Karpas-422 (cell line): ENCODE data around the gene RIPOR3. TPM values are rescaled to one million over a fixed set of nuclear protein-coding genes. Genes with fewer than 3 reads are reported as not detected.

Source experiments
- DNase-seq: peaks from one replicate; pipeline ENCODE4 v3.0.0-alpha.2; 2015
- H2AFZ ChIP-seq: fragments of 200-600 bp; sonication (generic); 2 replicates; pipeline ENCODE4 v1.6.1; 2014; ENCODE audit warnings: antibody characterized with exemption, low read length, mixed read lengths
- H3K27ac ChIP-seq: fragments of 200-600 bp; sonication (generic); 2 replicates; pipeline ENCODE4 v1.5.1; 2014; ENCODE audit warnings: mild to moderate bottlenecking, low read length, moderate library complexity
- H3K27me3 ChIP-seq: fragments of 200-600 bp; sonication (generic); 2 replicates; pipeline ENCODE4 v1.6.1; 2014; ENCODE audit warnings: low read length, mixed read lengths
- H3K36me3 ChIP-seq: fragments of 200-600 bp; sonication (generic); 2 replicates; pipeline ENCODE4 v1.6.1; 2014; ENCODE audit warnings: low read length, mixed read lengths; ENCODE audit not compliant: insufficient read depth
- H3K4me1 ChIP-seq: fragments of 200-600 bp; sonication (generic); 2 replicates; pipeline ENCODE4 v1.6.1; 2014; ENCODE audit warnings: mild to moderate bottlenecking, low read length, mixed read lengths
- H3K4me2 ChIP-seq: fragments of 200-600 bp; sonication (generic); 2 replicates; pipeline ENCODE4 v1.6.1; 2014; ENCODE audit warnings: low read length, low read depth, mild to moderate bottlenecking; ENCODE audit not compliant: poor library complexity, severe bottlenecking
- H3K4me3 ChIP-seq: fragments of 200-600 bp; sonication (generic); 2 replicates; pipeline ENCODE4 v1.5.1; 2014; ENCODE audit warnings: mild to moderate bottlenecking, antibody characterized with exemption, low read length, mixed read lengths
- H3K79me2 ChIP-seq: fragments of 200-600 bp; sonication (generic); 2 replicates; pipeline ENCODE4 v1.6.1; 2014; ENCODE audit warnings: mild to moderate bottlenecking, low read length, mixed read lengths
- H3K9ac ChIP-seq: fragments of 200-600 bp; sonication (generic); 2 replicates; pipeline ENCODE4 v1.6.0; 2014; ENCODE audit warnings: low read length
- H3K9me2 ChIP-seq: fragments of 200-600 bp; sonication (generic), shearing (Covaris generic); replicated peaks from 2 replicates; pipeline ENCODE4 v1.6.0; 2014; ENCODE audit warnings: mild to moderate bottlenecking, low read length, moderate library complexity; ENCODE audit not compliant: insufficient read depth
- H3K9me3 ChIP-seq: fragments of 300-700, 200-600 bp; sonication (generic); 2 replicates; pipeline ENCODE4 v1.6.1; 2014; ENCODE audit warnings: low read length, mixed read lengths
- H4K20me1 ChIP-seq: fragments of 200-600 bp; sonication (generic); 2 replicates; pipeline ENCODE4 v1.6.1; 2014; ENCODE audit warnings: mild to moderate bottlenecking, antibody characterized with exemption, low read length, low read depth; ENCODE audit not compliant: insufficient read depth
- total RNA-seq: library from RNA; depleted of rRNA; stranded (reverse); fragments of >200 nt; shearing (Covaris generic); gene quantifications from 2 replicates; pipeline ENCODE4 v1.2.3, GENCODE V29; 2014; ENCODE audit warnings: low replicate concordance

The RIPOR3 gene
- total RNA-seq, 1 experiment from 2014 or later: not detected

DNA sequence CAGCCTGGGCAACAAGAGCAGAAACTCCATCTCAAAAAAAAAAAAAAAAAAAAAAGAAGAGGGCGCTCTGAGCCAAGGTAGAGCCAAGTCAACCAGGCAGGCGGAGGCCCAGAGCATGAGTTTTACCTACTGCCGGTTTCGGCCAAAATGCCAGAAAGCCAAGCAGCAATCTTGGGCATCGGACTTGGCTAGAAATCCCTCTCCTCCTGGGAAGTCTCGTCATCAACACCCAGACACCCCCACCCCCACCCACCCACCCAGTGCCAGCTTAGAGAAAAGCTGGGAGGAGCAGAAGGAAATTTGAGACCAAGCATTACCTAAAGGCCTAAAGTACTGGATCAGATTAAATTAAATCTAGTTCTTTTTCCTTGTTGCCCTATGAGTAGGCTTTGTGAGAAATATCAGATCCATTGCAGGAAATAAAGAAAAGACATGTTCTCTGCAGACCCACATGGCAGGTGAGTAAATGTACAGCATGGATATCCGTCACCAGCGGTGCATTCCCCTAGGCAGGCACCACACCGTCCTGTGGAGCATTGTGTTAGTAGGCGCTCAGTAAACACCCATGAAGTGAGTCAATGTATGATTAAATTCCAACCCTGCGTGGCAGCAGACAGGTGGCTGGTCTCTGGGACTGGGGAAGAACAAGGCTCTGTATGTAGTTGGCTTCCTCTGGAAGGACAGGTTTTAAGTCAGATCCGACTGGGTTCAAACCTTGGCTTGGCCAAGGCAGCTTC is 21.0 kb downstream of the RIPOR3 start:
- DNase-seq: no peak
- no peaks in the 10 kb centered on the region for H3K27me3 ChIP-seq
- H3K9ac ChIP-seq: no peak overlapping the region
- no peak overlapping the region for H3K4me2 ChIP-seq
- H4K20me1 ChIP-seq: 0 out of 2 replicates have a peak, but pooled peaks cover 4% of the 10 kb centered on the region
- H3K4me3 ChIP-seq: no peak overlapping the region
- no peaks in the 10 kb centered on the region for H3K79me2 ChIP-seq
- no peaks in the 10 kb centered on the region for H3K9me2 ChIP-seq
- H3K9me3 ChIP-seq: no peaks in the 10 kb centered on the region
- H3K4me1 ChIP-seq: no peaks in the 10 kb centered on the region
- H3K27ac ChIP-seq: no peak overlapping the region
- H3K36me3 ChIP-seq: no peaks in the 10 kb centered on the region
- no peak overlapping the region for H2AFZ ChIP-seq

DNA sequence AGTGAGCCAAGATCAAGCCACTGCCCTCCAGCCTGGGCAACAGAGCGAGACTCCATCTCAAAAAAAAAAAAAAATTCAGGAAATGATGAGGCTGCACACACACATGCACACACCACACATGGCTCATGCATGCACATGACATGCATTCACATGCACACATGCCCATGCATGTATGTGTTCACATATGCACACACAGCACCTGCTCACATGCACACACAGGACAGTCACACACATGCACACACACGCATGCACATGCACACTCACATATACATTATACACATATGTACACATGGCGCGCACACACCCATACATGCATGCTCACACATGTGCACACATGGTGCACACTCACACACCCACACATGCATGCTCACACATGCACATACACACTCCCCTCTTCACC is 22.5 kb downstream of the RIPOR3 start:
- Histone ChIP-seq H3K27ac (no peak overlapping the region), H4K20me1 (0 out of 2 replicates have a peak, but pooled peaks cover 4% of the 10 kb centered on the region), H3K4me2 (no peak overlapping the region), H3K9me3 (no peaks in the 10 kb centered on the region), H2AFZ (no peak overlapping the region), H3K9ac (no peak overlapping the region), H3K79me2 (no peaks in the 10 kb centered on the region), H3K36me3 (no peaks in the 10 kb centered on the region), H3K4me3 (no peak overlapping the region), H3K27me3 (no peaks in the 10 kb centered on the region), H3K4me1 (no peaks in the 10 kb centered on the region), H3K9me2 (no peaks in the 10 kb centered on the region)
- DNase-seq: no peak

GRCh38 chr20:50668326-50668725 is 23.0 kb downstream of the RIPOR3 start:
- Histone ChIP-seq H2AFZ (no peak overlapping the region), H4K20me1 (0 out of 2 replicates have a peak, but pooled peaks cover 4% of the 10 kb centered on the region), H3K79me2 (no peaks in the 10 kb centered on the region), H3K9me2 (no peaks in the 10 kb centered on the region), H3K27ac (no peak overlapping the region), H3K4me2 (no peak overlapping the region), H3K27me3 (no peaks in the 10 kb centered on the region), H3K9me3 (no peaks in the 10 kb centered on the region), H3K9ac (no peak overlapping the region), H3K36me3 (no peaks in the 10 kb centered on the region), H3K4me1 (no peaks in the 10 kb centered on the region), H3K4me3 (no peak overlapping the region)
- DNase-seq: no peak

DNA sequence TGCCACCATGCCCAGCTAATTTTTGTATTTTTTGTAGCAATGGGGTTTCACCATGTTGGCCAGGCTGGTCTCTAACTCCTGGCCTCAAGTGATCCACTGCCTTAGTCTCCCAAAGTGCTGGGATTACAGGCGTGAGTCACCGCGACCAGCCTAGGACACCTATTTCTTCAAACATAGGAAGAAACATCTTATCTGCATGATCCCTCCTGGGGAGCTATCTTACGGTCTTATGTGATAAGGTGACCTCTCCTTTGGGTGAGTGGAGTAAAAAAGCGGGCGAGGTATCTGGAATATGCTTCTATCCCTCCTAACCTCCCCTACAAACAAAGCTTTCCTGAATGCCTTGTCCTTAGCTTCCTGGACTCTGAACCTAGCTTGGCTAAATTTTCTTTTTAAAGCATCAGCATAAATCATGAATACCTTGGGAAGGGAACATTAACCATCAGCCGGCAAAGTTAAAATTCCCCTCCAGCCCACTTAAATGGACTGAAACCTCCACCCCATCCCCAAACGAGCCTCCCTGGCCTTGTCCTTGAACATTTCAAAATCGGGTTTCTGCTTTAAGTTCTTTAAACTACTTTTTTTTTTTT is 24.5 kb downstream of the RIPOR3 start:
- H3K79me2 ChIP-seq: no peaks in the 10 kb centered on the region
- no peaks in the 10 kb centered on the region for H3K9me3 ChIP-seq
- H3K4me1 ChIP-seq: no peaks in the 10 kb centered on the region
- H3K36me3 ChIP-seq: no peaks in the 10 kb centered on the region
- no peak overlapping the region for H2AFZ ChIP-seq
- H3K27ac ChIP-seq: no peak overlapping the region
- no peak for DNase-seq
- H3K27me3 ChIP-seq: no peaks in the 10 kb centered on the region
- H3K9ac ChIP-seq: no peak overlapping the region
- H3K9me2 ChIP-seq: no peaks in the 10 kb centered on the region
- H4K20me1 ChIP-seq: 0 out of 2 replicates have a peak, but pooled peaks cover 4% of the 10 kb centered on the region
- no peak overlapping the region for H3K4me2 ChIP-seq
- no peak overlapping the region for H3K4me3 ChIP-seq

DNA sequence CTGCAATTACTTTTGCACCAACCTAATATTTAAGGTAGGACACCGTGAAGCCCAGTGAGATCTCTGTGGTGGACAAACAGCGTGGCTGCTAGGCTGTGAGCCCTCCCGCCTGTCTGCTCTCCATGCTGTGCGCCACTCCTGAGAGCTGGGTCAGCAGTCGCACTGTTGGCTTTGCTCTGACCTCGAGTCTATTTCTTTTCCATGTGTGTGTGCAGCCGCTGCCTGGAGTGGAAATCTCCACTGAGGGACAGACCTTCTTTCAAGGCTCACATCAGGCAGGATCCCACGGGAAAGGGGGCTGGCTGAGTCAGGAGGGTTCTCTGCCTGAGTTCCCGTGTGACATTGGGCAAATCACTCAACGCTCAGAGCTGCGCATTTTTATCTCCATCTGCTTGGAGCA is 27.1 kb downstream of the RIPOR3 start:
- Histone ChIP-seq H3K9me2 (no peaks in the 10 kb centered on the region), H2AFZ (no peak overlapping the region), H3K4me3 (no peak overlapping the region), H3K79me2 (no peaks in the 10 kb centered on the region), H3K9ac (no peak overlapping the region), H3K27ac (no peak overlapping the region), H3K9me3 (no peaks in the 10 kb centered on the region), H3K4me2 (no peak overlapping the region), H4K20me1 (0 out of 2 replicates have a peak, but pooled peaks cover 1% of the 10 kb centered on the region), H3K27me3 (no peaks in the 10 kb centered on the region), H3K4me1 (no peaks in the 10 kb centered on the region), H3K36me3 (no peaks in the 10 kb centered on the region)
- no peak for DNase-seq

DNA sequence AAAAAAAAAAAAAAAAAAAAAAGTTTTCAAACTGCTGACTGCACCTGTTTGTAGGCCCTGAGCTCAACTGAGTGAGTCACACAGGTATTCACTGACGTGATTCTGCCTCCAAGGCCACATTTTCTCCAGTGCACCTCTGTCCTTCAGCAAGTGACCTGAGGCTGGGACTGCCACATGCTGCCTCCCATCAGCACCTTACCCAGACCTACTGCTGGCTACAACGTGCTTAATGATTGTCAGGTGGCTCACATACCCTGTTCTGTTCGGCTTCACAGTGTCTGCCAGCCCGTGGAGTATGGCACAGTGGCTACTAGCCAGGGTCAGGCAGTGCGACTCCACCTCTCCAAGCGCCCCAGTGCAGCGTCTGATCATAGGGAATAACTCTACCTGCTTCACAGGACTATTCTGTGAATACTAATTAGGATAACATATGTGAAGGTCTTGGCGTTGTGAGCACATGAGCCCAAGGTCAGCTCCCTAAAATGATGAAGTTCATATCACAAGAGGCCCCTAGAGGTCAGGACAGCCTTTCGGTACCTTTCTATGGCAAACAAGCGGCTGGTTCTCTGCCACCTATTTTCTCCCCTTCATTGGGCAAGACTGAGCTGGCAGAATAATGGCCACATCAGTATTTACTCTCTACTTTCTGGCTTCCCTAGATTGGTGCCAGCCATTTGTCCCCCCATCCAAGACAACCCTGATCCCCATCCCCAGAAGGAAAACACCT is 28.1 kb downstream of the RIPOR3 start:
- no peak overlapping the region for H2AFZ ChIP-seq
- H3K9me2 ChIP-seq: no peaks in the 10 kb centered on the region
- no peaks in the 10 kb centered on the region for H3K9me3 ChIP-seq
- H3K36me3 ChIP-seq: no peaks in the 10 kb centered on the region
- no peak overlapping the region for H3K27ac ChIP-seq
- no peaks in the 10 kb centered on the region for H3K4me1 ChIP-seq
- no peak overlapping the region for H3K9ac ChIP-seq
- DNase-seq: peak; percentile 71
- H3K27me3 ChIP-seq: no peaks in the 10 kb centered on the region
- no peak overlapping the region for H3K4me2 ChIP-seq
- no peaks in the 10 kb centered on the region for H4K20me1 ChIP-seq
- H3K4me3 ChIP-seq: no peak overlapping the region
- no peaks in the 10 kb centered on the region for H3K79me2 ChIP-seq

GRCh38 chr20:50659975-50660670 is 31.2 kb downstream of the RIPOR3 start:
- Histone ChIP-seq H3K4me1 (no peaks in the 10 kb centered on the region), H4K20me1 (no peaks in the 10 kb centered on the region), H3K27ac (no peak overlapping the region), H3K79me2 (no peaks in the 10 kb centered on the region), H3K27me3 (no peaks in the 10 kb centered on the region), H3K9ac (no peak overlapping the region), H3K36me3 (no peaks in the 10 kb centered on the region), H3K9me2 (no peaks in the 10 kb centered on the region), H3K9me3 (no peaks in the 10 kb centered on the region), H3K4me3 (no peak overlapping the region), H3K4me2 (no peak overlapping the region), H2AFZ (no peak overlapping the region)
- no peak for DNase-seq
